Measurements from ENCODE around the gene BMPER. TPM values are rescaled to one million over a fixed set of nuclear protein-coding genes. Genes with fewer than 3 reads are reported as not detected.

Gene BMPER
- not detected for total RNA-seq

DNA sequence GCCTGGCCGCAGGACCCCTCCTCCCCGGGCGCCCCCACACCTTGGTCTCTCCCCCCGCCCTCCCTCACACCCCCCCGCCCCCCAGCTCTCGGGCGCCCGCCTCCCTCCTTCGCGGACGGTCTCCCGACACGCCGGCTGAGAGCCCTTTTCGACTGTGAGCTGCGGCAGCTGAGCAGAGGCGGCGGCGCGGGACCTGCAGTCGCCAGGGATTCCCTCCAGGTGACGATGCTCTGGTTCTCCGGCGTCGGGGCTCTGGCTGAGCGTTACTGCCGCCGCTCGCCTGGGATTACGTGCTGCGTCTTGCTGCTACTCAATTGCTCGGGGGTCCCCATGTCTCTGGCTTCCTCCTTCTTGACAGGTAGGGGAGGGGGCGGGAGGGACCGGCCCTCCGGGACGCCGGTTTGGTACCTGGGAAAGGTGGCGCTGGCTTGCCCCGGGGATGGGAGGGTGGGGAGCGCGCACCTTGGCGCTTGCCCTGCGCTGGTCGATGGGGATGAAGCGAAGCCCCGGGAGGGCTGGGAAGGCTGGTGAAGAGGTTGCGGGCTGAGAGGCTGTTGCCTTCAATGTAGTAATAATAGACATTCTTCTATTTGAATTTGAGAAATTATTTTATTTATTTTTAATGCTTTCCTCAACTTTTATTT is at the start of gene BMPER:
TSS of gene BMPER (plus strand) at position 151 of the 644 bp plus-strand sequence. CDS start at position 226, 75 bp downstream.
- Mint-ChIP-seq H3K27me3 (peaks cover 69% of the 10 kb centered on the region), H3K27ac (no peak within 1 kb of the TSS), H3K4me3 (peak within 1 kb of the TSS; percentile 67)

DNA sequence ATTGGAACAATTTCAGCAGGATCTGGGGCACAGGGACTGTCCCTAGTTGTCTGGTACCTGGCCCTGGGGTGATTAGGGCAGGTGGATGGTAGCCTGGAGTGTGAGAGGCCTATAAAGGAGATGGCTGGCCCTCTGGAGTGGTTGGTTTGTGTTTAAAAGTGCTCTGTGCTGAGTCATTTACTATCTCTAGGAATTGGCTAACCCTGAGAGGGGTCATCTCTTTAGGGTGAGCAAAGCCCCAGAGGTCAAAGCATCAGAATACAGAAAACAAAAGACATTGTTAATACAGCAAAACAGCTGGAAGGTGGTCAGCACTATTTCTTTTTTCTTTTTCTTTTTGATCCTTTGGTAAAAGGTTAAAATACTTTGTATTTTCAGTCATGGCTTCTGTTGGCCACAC is 43.4 kb upstream of the BMPER start:
- peaks cover 5% of the 10 kb centered on the region for H3K27me3 Mint-ChIP-seq
- H3K27ac Mint-ChIP-seq = no peak overlapping the region
- H3K9me3 Mint-ChIP-seq = no peaks in the 10 kb centered on the region
- DNase-seq = no peak
- H3K4me3 Mint-ChIP-seq = no peak overlapping the region
- no peaks in the 10 kb centered on the region for H3K36me3 Mint-ChIP-seq
- H3K4me1 Mint-ChIP-seq = no peaks in the 10 kb centered on the region

More for the DNA sequence above, at the start of gene BMPER:
- Mint-ChIP-seq H3K4me1 (no peaks in the 10 kb centered on the region), H3K9me3 (no peaks in the 10 kb centered on the region), H3K36me3 (no peaks in the 10 kb centered on the region)
- peak; percentile 43 for DNase-seq

DNA sequence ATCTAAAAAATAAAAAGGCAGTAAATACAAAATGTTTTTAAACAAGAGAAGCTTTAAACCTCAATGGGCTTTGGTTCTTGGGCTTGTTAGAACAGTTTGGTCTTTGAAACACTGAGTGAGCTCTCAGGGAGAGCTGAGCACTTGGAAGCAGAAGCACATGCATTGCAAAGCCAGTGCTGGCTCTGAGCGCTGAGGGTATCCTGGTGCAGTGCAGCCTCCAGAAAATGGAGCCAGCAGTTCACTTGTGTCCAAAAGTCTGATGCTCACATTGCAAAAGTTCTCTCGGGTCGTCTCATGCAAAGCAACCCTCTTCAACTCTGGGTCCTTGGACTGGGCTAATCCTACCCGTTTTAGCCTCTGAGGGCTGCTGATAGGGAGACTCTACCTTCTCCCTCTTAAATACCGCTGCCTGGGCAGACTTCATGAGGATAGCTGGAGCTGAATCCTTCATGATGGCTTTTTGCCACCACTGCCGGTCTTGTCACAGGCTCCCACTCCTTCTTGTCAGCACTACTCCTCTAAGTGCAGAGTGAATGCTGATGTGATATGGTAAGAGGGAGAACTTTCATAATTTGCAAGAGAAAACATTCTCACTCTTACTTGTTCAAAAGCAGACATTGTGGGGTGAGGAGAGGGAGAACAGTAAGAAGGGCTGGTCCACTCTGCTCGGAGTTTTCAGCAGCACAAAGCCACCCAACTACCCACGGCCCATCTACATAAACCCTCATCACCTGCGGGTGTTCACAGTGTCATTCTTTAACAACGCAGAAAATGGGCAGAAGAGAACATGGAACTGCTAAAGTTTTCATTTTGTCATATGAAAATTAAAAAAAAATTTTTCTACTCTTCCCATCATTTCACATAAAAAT is 42.2 kb upstream of the BMPER start:
- no peak overlapping the region for H3K27ac Mint-ChIP-seq
- no peaks in the 10 kb centered on the region for H3K9me3 Mint-ChIP-seq
- no peak for DNase-seq
- no peaks in the 10 kb centered on the region for H3K4me1 Mint-ChIP-seq
- no peaks in the 10 kb centered on the region for H3K27me3 Mint-ChIP-seq
- no peaks in the 10 kb centered on the region for H3K36me3 Mint-ChIP-seq
- no peak overlapping the region for H3K4me3 Mint-ChIP-seq

DNA sequence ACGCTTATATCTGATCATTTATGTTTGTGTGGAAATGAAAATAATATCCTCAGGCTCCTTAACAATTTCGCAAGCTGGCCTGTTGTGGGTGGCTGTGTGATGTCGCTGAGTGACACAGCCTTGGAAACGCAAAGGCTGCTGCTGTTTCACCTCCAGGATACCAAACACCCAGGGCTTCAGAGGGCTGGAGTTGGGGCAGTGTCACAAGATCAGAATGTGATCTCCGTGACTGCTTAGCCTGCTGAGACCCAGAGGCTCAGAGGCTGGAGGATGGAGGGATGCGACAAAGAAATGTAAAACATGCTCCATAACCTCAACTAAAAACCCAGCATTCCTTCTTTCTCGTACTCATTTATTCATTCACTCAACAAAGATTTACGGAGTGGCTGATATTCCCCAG is 37.2 kb upstream of the BMPER start:
- Mint-ChIP-seq H3K4me3 (no peak overlapping the region), H3K27me3 (peaks cover 10% of the 10 kb centered on the region), H3K9me3 (no peaks in the 10 kb centered on the region), H3K36me3 (no peaks in the 10 kb centered on the region), H3K27ac (no peak overlapping the region), H3K4me1 (no peaks in the 10 kb centered on the region)
- no peak for DNase-seq

DNA sequence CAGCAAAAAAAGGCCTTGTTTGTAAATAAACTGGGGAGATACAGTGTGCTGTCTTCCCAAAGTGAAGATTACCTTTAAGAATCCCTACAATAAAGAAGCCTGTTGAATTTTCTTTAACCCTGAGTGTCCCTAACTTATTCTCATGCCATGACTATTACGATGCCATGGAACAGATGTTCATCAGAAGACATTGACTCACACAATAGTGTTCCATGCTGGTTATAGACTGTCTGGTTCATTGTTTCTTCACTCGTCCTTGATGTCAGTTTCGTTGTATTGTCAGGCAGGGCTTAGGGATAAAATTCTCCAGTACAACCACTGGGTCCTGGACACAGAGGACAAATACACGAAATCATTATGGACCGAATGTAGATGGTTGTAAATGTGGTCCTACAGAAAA is 36.2 kb upstream of the BMPER start:
- DNase-seq = no peak
- H3K4me1 Mint-ChIP-seq = no peaks in the 10 kb centered on the region
- peaks cover 10% of the 10 kb centered on the region for H3K27me3 Mint-ChIP-seq
- H3K27ac Mint-ChIP-seq = no peak overlapping the region
- H3K4me3 Mint-ChIP-seq = no peak overlapping the region
- no peaks in the 10 kb centered on the region for H3K36me3 Mint-ChIP-seq
- no peaks in the 10 kb centered on the region for H3K9me3 Mint-ChIP-seq

DNA sequence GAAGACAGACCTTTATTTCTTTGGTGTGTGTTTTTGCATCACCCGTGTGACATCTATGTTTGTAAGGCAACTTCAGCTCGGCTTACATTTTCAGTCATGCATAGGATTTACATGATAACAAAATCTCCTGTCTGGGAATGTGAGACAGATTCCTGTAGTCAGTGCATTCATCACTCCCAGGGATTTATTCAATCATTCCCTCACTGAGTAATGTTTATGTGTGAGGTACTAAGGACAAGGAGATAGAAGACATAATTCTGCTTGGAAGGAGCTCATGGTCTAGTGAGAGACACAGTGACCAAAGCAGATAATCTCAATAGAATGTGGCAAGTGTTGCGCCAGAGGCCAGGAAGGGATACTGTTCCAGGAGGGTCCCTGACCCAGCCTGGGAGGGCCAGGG is 35.2 kb upstream of the BMPER start:
- no peaks in the 10 kb centered on the region for H3K36me3 Mint-ChIP-seq
- no peak overlapping the region for H3K27ac Mint-ChIP-seq
- no peaks in the 10 kb centered on the region for H3K9me3 Mint-ChIP-seq
- H3K27me3 Mint-ChIP-seq = peaks cover 10% of the 10 kb centered on the region
- H3K4me1 Mint-ChIP-seq = no peaks in the 10 kb centered on the region
- no peak overlapping the region for H3K4me3 Mint-ChIP-seq
- DNase-seq = no peak

DNA sequence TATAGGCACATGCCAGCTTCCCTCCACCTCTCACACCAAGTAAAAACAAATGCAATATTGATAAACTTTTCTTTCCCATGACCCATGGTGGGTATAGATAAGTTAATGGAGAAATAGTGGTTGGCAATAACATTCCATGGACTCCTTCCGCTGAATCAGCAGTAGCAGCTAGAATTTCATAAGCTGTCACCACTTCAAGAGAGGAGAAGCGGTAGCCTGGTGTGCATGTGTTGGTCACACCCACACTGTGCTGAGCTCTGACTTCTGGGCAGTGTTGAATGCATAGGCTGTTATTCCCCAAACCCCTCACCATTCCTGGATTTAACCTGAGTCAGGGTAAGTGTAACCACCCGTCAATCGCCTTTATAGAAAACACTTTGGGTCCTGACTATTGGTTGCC is 32.5 kb upstream of the BMPER start:
- Mint-ChIP-seq H3K27ac (no peak overlapping the region), H3K4me1 (no peaks in the 10 kb centered on the region), H3K27me3 (peaks cover 12% of the 10 kb centered on the region), H3K4me3 (no peak overlapping the region), H3K9me3 (no peaks in the 10 kb centered on the region), H3K36me3 (no peaks in the 10 kb centered on the region)
- no peak for DNase-seq

DNA sequence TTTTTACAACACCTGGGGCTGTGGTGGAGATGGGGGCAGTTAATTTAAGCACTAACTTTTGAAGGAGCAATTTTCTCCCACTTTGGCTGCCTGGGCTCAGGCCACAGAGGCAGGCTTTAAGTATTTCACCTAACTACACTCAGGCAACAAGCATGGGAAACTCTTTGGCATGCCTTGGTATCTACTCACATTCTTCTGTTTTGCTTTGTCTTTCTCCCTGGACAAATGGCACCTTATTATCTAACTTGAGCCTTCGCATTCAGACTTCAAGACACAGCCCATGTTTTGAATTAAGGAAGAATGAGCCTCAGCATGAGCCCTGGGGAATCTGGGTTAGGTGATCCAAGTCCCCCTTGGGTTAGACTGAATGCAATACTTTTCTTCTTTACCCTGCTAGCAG is 31.8 kb upstream of the BMPER start:
- H3K27me3 Mint-ChIP-seq = peaks cover 12% of the 10 kb centered on the region
- H3K27ac Mint-ChIP-seq = no peak overlapping the region
- no peak for DNase-seq
- H3K4me3 Mint-ChIP-seq = no peak overlapping the region
- H3K36me3 Mint-ChIP-seq = no peaks in the 10 kb centered on the region
- H3K4me1 Mint-ChIP-seq = no peaks in the 10 kb centered on the region
- no peaks in the 10 kb centered on the region for H3K9me3 Mint-ChIP-seq

DNA sequence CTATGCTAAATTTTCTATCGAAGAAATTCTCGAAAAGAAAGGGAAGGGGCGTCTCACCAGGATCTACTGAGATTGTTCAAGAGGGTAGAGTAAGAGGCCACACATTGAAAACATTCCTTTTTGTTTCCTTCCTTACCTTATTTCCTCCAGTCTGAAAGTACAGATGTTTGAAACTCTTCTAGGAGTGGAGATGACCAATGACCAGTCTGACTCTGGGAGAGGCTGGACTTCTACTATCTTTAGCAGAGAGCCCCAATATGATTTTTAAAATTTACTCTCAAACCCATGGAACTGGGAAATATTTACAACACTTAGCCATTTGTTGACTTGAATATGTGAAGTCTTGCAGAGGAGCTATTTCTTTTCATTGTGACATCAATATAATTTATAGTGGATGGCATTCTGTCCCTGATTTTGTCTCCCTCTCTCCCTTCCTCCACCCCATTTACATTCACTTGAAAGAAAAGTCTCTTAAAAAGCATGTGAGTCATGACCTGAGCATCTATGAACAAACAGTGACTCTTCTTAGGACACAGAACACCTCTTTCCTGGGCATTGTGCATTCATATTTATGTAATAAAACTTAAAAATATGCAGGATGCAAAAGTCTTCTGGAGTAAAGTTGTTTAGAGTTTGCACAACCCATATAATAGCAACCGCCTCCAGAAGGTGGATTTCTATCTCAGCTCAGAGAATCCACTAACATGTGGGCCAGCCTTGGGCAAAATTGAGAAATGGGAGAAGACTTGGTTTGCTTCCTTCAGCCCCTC is 31.2 kb upstream of the BMPER start:
- Mint-ChIP-seq H3K36me3 (no peaks in the 10 kb centered on the region), H3K27me3 (peaks cover 12% of the 10 kb centered on the region), H3K4me1 (no peaks in the 10 kb centered on the region), H3K4me3 (no peak overlapping the region), H3K9me3 (no peaks in the 10 kb centered on the region), H3K27ac (no peak overlapping the region)
- no peak for DNase-seq

DNA sequence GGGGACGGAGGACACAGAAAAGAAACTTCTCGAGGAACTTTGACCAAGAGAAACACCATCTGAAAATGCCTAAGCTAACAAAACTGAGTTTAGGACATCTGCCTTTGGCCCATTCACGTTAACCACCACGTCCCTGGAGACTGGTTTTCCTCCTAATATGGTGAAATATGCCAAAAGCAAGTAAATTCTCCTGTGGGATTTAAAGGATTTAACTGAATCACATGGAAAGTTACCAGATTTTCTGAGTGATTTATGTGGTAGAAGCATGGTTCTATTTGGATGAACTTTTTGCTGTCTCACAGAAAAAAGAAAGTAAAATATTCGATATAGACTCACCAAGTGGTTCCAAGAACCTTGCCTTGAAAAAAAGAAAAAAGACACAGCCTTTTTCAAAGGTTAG is 30.4 kb upstream of the BMPER start:
- Mint-ChIP-seq H3K9me3 (no peaks in the 10 kb centered on the region), H3K4me1 (no peaks in the 10 kb centered on the region), H3K4me3 (no peak overlapping the region), H3K36me3 (no peaks in the 10 kb centered on the region), H3K27me3 (peaks cover 12% of the 10 kb centered on the region), H3K27ac (no peak overlapping the region)
- DNase-seq = no peak

DNA sequence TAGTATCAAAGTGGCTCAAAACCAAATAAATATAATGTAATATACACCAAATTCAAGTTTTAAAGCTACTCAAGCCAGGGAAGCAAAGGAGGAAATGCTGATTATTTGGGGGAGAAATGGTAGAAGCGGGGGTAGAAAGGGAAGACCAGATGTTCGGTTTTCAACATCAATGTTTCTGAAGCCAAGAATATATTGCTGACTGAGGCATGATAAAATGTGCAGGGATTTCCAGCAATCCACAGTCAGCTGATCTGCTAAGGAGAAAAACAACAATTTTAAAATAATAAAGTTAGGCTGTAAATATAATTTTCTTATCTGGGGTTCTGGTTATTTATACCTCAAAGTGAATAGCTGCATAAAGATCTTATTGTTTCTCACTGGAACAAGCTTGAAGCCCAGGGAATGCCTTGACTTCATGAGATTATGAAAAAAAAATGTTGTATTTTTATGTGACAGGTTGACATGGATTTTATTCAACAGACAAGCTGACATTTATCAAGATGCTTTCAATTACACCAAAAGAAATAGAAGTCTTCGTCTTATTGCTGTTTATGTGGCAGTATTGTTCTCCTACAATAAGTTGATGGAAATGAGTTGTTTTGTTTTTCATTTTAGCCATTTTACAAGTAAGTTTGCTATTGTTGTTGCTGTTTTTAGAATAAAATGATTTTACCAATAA is 28.6 kb upstream of the BMPER start:
- no peak for DNase-seq
- Mint-ChIP-seq H3K27me3 (peaks cover 13% of the 10 kb centered on the region), H3K4me3 (no peak overlapping the region)

DNA sequence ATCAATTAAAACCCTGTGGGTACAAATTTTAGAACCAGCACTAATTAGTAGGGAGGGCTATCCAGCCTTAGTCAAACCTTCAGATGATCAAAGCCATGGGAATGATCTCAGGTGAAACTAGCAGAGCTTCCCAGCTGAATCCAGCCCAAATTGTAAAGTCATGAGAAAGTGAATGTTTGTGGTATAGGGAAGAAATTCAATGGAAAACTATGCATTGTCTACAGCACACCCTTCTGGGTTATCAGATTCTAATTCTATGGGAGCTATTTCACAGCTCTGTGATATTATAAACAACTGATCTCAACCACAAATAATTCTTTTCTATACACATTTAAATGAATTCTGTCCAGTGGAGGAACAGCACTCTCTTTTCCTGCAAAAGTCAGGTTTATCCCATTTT is 24.6 kb upstream of the BMPER start:
- H3K27ac Mint-ChIP-seq = no peak overlapping the region
- no peaks in the 10 kb centered on the region for H3K9me3 Mint-ChIP-seq
- H3K4me1 Mint-ChIP-seq = no peaks in the 10 kb centered on the region
- H3K36me3 Mint-ChIP-seq = no peaks in the 10 kb centered on the region
- no peak for DNase-seq
- peaks cover 9% of the 10 kb centered on the region for H3K27me3 Mint-ChIP-seq
- H3K4me3 Mint-ChIP-seq = no peak overlapping the region

More for the DNA sequence above, 28.6 kb upstream of the BMPER start:
- no peaks in the 10 kb centered on the region for H3K36me3 Mint-ChIP-seq
- H3K4me1 Mint-ChIP-seq = no peaks in the 10 kb centered on the region
- no peak overlapping the region for H3K27ac Mint-ChIP-seq
- H3K9me3 Mint-ChIP-seq = no peaks in the 10 kb centered on the region

DNA sequence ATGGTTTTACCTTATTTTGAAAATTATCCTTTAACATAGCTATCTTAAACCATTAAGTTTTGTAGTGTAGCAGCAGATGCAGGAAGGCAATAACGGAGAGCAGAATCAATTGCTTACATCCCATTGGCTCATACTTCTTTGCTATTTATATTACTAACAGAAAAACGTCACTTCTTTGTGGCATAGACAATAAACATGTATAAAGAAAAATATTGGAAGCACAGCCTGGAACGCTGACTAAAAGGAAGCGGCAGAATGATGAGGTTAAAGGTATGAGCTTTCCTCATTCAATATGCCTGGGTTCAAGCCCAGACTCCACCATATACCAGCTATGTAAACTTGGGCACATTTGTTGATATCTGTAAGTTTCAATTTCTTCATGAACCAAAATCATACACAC is 24.0 kb upstream of the BMPER start:
- DNase-seq = no peak
- Mint-ChIP-seq H3K36me3 (no peaks in the 10 kb centered on the region), H3K4me3 (no peak overlapping the region), H3K4me1 (no peaks in the 10 kb centered on the region), H3K27me3 (peaks cover 9% of the 10 kb centered on the region), H3K27ac (no peak overlapping the region), H3K9me3 (no peaks in the 10 kb centered on the region)

DNA sequence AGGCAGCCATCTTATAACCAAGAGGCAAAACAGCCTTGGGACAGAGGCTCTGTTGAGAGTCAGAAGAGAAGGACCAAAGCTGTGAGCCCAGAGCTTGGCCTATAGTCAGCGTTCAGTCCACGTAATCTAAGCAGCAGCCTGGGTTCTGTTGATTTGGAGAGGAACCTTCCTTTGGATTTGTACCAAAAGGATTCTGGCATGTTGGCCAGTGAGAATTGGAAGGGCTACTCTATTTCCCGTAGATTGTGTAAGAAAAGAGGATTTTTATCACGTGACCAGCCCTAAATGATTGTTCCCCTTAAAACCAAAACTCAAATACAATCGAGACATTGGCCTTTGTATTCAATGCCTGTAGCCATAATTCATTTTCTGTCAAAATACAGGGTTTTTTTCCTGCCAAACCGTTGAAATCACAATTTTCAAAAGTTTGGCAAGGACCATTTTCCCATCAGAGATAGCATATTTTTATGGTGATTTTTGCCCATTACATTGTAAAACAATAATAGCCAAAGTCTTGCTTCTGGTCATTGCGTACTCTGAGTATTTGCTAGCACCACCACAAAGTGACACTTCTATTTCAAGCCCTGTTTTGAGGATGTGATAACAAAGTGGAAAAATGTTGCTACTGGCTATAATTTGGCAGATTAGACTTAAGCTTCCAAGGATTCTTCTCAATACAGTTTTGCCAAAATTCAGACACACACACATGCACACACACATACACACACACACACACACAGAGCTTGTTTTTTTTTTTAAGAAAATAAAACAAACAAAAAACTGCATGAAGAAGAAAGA is 23.1 kb upstream of the BMPER start:
- Mint-ChIP-seq H3K36me3 (no peaks in the 10 kb centered on the region), H3K9me3 (no peaks in the 10 kb centered on the region), H3K27ac (no peak overlapping the region)

More for the DNA sequence above, 23.1 kb upstream of the BMPER start:
- H3K27me3 Mint-ChIP-seq = peaks cover 9% of the 10 kb centered on the region
- H3K4me1 Mint-ChIP-seq = no peaks in the 10 kb centered on the region
- H3K4me3 Mint-ChIP-seq = no peak overlapping the region
- no peak for DNase-seq

Data from activated naive CD8-positive, alpha-beta T cell treated with anti-CD3 and anti-CD28 coated beads for 36 hours (primary cell).